DOHH2 (cell line): ENCODE results near the gene GMDS.

ENCODE experiments used
- H3F3A ChIP-seq: fragments of 200-600 bp; sonication (generic), shearing (Covaris generic); 2 replicates; pipeline ENCODE4 v1.6.0; 2016; ENCODE audit warnings: antibody characterized with exemption, mild to moderate bottlenecking; ENCODE audit not compliant: control insufficient read depth, insufficient read depth
- H3K27ac ChIP-seq: fragments of 200-600 bp; sonication (generic); 2 replicates; pipeline ENCODE4 v1.5.1; 2014; ENCODE audit warnings: low read depth, mild to moderate bottlenecking, low read length, moderate library complexity
- H3K27me3 ChIP-seq: fragments of 200-600 bp; sonication (generic); 2 replicates; pipeline ENCODE4 v1.6.1; 2014; ENCODE audit warnings: mild to moderate bottlenecking, low read length, mixed read lengths; ENCODE audit not compliant: control insufficient read depth
- H3K36me3 ChIP-seq: fragments of 200-600 bp; sonication (generic); 2 replicates; pipeline ENCODE4 v1.6.1; 2014; ENCODE audit warnings: mild to moderate bottlenecking, low read length, moderate library complexity, mixed read lengths; ENCODE audit not compliant: control insufficient read depth
- H3K4me1 ChIP-seq: fragments of 200-600 bp; sonication (generic); 2 replicates; pipeline ENCODE4 v1.6.1; 2014; ENCODE audit warnings: mild to moderate bottlenecking, low read length, mixed read lengths; ENCODE audit not compliant: control insufficient read depth
- H3K4me2 ChIP-seq: fragments of 200-600 bp; sonication (generic); 2 replicates; pipeline ENCODE4 v1.6.0; 2014; ENCODE audit warnings: mild to moderate bottlenecking, low read length, moderate library complexity
- H3K4me3 ChIP-seq: fragments of 200-600 bp; sonication (generic); 2 replicates; pipeline ENCODE4 v1.5.1; 2014; ENCODE audit warnings: mild to moderate bottlenecking, low read length, mixed read lengths
- H3K79me2 ChIP-seq: fragments of 200-600 bp; sonication (generic); 2 replicates; pipeline ENCODE4 v1.6.1; 2014; ENCODE audit warnings: mild to moderate bottlenecking, low read length, mixed read lengths; ENCODE audit not compliant: control insufficient read depth
- H3K9me2 ChIP-seq: fragments of 200-600 bp; sonication (generic); replicated peaks from 2 replicates; pipeline ENCODE4 v1.6.1; 2014; ENCODE audit warnings: mild to moderate bottlenecking, low read length, mixed read lengths; ENCODE audit not compliant: control insufficient read depth
- H3K9me3 ChIP-seq: fragments of 200-600 bp; sonication (generic); 2 replicates; pipeline ENCODE4 v1.6.1; 2014; ENCODE audit warnings: antibody characterized with exemption, low read length, mixed read lengths; ENCODE audit not compliant: control insufficient read depth, insufficient read depth
- H4K20me1 ChIP-seq: fragments of 200-600 bp; sonication (generic); 2 replicates; pipeline ENCODE4 v1.6.0; 2014; ENCODE audit warnings: low read depth, mild to moderate bottlenecking, antibody characterized with exemption, low read length, moderate library complexity; ENCODE audit not compliant: control insufficient read depth, insufficient read depth
- EZH2phosphoT487 ChIP-seq: fragments of 200-600 bp; sonication (generic); IDR thresholded peaks from 2 replicates; pipeline ENCODE4 v1.6.1; 2017; ENCODE audit warnings: borderline replicate concordance, mild to moderate bottlenecking, antibody characterized with exemption, low read length, moderate library complexity, mixed read lengths
- TF ChIP-seq, protein P1 (sequence below): fragments of 200-600 bp; sonication (generic); IDR thresholded peaks from one replicate; pipeline ENCODE4 v1.5.1; 2014; ENCODE audit warnings: antibody characterized with exemption, mild to moderate bottlenecking, low read depth, low read length; ENCODE audit not compliant: poor library complexity, severe bottlenecking

GMDS gene

GRCh38 chr6:2179950-2180349 lies 65.5 kb downstream of the GMDS start:
- Histone ChIP-seq H3F3A (no peaks in the 10 kb centered on the region), H3K4me1 (no peaks in the 10 kb centered on the region), H3K36me3 (no peaks in the 10 kb centered on the region), H3K4me3 (no peak overlapping the region), H3K4me2 (no peak overlapping the region), H3K9me3 (no peaks in the 10 kb centered on the region), H3K27ac (no peak overlapping the region), H3K79me2 (peaks cover 2% of the 10 kb centered on the region; the same call in 1 of the 2 replicates), H3K27me3 (no peaks in the 10 kb centered on the region), H4K20me1 (no peaks in the 10 kb centered on the region), H3K9me2 (no peaks in the 10 kb centered on the region)
- TF ChIP-seq, protein P1, sequence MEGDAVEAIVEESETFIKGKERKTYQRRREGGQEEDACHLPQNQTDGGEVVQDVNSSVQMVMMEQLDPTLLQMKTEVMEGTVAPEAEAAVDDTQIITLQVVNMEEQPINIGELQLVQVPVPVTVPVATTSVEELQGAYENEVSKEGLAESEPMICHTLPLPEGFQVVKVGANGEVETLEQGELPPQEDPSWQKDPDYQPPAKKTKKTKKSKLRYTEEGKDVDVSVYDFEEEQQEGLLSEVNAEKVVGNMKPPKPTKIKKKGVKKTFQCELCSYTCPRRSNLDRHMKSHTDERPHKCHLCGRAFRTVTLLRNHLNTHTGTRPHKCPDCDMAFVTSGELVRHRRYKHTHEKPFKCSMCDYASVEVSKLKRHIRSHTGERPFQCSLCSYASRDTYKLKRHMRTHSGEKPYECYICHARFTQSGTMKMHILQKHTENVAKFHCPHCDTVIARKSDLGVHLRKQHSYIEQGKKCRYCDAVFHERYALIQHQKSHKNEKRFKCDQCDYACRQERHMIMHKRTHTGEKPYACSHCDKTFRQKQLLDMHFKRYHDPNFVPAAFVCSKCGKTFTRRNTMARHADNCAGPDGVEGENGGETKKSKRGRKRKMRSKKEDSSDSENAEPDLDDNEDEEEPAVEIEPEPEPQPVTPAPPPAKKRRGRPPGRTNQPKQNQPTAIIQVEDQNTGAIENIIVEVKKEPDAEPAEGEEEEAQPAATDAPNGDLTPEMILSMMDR: no peak
- TF ChIP-seq EZH2phosphoT487: no peak

- Histone ChIP-seq H3K27me3 (no peaks in the 10 kb centered on the region), H3K27ac (no peak overlapping the region), H3K9me3 (no peaks in the 10 kb centered on the region), H3F3A (no peaks in the 10 kb centered on the region), H3K9me2 (no peaks in the 10 kb centered on the region), H3K79me2 (peaks cover 2% of the 10 kb centered on the region; the same call in 1 of the 2 replicates), H3K4me1 (no peaks in the 10 kb centered on the region), H3K36me3 (no peaks in the 10 kb centered on the region), H3K4me2 (no peak overlapping the region), H3K4me3 (no peak overlapping the region), H4K20me1 (no peaks in the 10 kb centered on the region)
- TF ChIP-seq EZH2phosphoT487: no peak
- TF ChIP-seq, protein P1: no peak
Measured at GRCh38 chr6:2179241-2179640, 66.2 kb downstream of the GMDS start.

- H3K36me3 ChIP-seq: no peaks in the 10 kb centered on the region
- no peaks in the 10 kb centered on the region for H3K9me3 ChIP-seq
- H3K4me3 ChIP-seq: no peak overlapping the region
- no peaks in the 10 kb centered on the region for H3K27me3 ChIP-seq
- no peaks in the 10 kb centered on the region for H4K20me1 ChIP-seq
- H3K4me1 ChIP-seq: no peaks in the 10 kb centered on the region
- H3K79me2 ChIP-seq: peaks cover 4% of the 10 kb centered on the region; the same call in 1 of the 2 replicates
- no peaks in the 10 kb centered on the region for H3K9me2 ChIP-seq
- no peaks in the 10 kb centered on the region for H3F3A ChIP-seq
- no peak overlapping the region for H3K27ac ChIP-seq
- no peak for TF ChIP-seq EZH2phosphoT487
- TF ChIP-seq, protein P1: no peak
- H3K4me2 ChIP-seq: no peak overlapping the region
Measured at GRCh38 chr6:2178125-2178524, 67.3 kb downstream of the GMDS start.

DNA sequence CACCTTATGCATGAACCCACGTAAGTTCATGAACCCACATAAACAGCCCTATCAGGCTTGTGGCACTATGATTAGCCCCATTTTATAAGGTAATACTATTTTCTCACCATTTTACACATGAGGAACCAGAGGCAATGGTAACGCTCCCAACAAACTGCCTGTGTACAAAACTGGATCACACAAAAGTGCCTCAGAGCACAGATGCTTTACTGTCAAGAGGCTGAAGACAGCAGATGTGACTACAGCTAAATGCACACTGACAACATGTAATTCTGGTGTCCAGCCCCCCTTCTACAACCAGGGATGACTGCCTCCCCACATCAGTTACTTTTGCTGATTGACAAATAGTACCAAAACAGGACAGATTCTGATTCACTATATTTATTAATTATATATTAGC lies 69.6 kb downstream of the GMDS start:
- no peak for TF ChIP-seq EZH2phosphoT487
- TF ChIP-seq, protein P1: no peak
- Histone ChIP-seq H3K79me2 (peaks cover 4% of the 10 kb centered on the region; the same call in 1 of the 2 replicates), H3K27ac (no peak overlapping the region), H3K9me2 (no peaks in the 10 kb centered on the region), H3K4me3 (no peak overlapping the region), H3K27me3 (no peaks in the 10 kb centered on the region), H3F3A (no peaks in the 10 kb centered on the region), H3K36me3 (no peaks in the 10 kb centered on the region), H3K4me1 (no peaks in the 10 kb centered on the region), H3K9me3 (no peaks in the 10 kb centered on the region), H3K4me2 (no peak overlapping the region), H4K20me1 (no peaks in the 10 kb centered on the region)
